ENCODE measurements around the gene OXER1. TPM values are rescaled to one million over a fixed set of nuclear protein-coding genes. Genes with fewer than 3 reads are reported as not detected.
"Not testable (repeated sequence)": the region's sequence is repeated elsewhere in the genome, so short reads cannot be mapped to it uniquely, and the experiment has no call there.

Gene OXER1
- polyA plus RNA-seq, 1 experiment: 0.27 TPM

DNA sequence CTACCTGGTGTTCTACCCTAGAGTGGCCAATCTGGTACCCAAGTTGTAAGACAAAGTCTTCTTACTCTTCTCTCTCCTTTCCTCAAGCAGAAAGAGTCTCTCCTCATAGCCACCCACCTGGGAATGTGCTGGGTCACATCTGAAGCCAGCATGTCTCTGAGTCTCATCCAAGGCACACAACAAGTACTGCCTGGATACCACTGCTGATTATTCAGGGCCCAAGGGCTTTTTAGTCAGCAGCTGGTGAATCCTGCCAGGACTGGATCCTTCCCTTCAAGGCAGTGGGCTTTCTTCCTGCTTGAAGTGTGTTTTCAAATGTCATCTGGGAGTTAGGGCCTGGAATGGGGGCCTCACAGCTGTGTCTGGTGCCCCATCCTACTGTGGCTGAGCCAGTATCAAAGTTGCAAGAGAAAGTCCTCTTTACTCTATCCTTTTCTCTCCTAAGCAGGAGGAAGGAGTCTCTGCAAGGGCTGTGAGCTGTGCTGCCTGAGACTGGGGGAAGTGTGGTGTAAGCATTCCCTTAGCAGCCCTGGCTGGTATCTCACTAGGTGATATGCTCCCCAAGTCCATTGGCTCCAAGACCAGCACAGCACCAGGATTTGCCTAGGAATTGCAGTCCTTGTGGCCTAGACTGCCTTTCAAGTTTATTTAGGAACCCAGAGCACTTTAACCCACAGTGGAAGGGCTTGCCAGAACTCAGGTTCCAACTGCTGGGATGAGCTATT is 27.2 kb downstream of the OXER1 start:
- no peak overlapping the region for H3K4me3 ChIP-seq (ENCODE audit: low read depth, low read length)
- no peaks in the 10 kb centered on the region for H3K27me3 ChIP-seq (ENCODE audit: control insufficient read depth, insufficient read depth, low read length)
- H3K27ac ChIP-seq (ENCODE audit: low read depth, low read length): no peak overlapping the region
- ChIA-PET CTCF (no interaction called here), POLR2A (no interaction called here)
- DNase-seq (ENCODE audit: low read depth, low spot score): no peak
- H3K9me3 ChIP-seq (ENCODE audit: control insufficient read depth, insufficient read depth, low read length): no peaks in the 10 kb centered on the region
- TF ChIP-seq, protein P1, sequence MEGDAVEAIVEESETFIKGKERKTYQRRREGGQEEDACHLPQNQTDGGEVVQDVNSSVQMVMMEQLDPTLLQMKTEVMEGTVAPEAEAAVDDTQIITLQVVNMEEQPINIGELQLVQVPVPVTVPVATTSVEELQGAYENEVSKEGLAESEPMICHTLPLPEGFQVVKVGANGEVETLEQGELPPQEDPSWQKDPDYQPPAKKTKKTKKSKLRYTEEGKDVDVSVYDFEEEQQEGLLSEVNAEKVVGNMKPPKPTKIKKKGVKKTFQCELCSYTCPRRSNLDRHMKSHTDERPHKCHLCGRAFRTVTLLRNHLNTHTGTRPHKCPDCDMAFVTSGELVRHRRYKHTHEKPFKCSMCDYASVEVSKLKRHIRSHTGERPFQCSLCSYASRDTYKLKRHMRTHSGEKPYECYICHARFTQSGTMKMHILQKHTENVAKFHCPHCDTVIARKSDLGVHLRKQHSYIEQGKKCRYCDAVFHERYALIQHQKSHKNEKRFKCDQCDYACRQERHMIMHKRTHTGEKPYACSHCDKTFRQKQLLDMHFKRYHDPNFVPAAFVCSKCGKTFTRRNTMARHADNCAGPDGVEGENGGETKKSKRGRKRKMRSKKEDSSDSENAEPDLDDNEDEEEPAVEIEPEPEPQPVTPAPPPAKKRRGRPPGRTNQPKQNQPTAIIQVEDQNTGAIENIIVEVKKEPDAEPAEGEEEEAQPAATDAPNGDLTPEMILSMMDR (IDR thresholded peaks at IDR 0.05; ENCODE audit: low read depth, low read length): no peak

DNA sequence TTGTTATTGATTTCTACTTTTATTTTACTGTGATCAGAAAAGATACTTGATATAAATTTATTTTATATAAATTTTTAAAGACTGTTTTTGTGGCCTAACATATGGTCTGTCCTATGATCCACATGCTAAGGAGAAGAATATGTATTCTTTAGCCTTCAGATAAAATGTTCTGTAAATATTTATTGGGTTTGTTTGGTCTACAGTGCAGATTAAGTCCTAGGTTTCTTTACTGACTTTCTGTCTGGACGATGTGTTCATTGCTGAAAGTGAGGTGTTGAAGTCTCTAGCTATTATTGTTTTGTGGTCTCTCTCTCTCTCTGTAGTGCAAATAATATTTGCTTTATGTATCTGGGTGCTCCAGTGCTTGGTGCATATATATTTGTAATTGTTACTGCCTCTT is 30.1 kb downstream of the OXER1 start:
- ChIA-PET CTCF (interaction anchor here (0.7 kb wide), 2 partner anchors 34 to 67 kb away, joined by 4 to 5 read pairs; no protein-coding TSS in a partner anchor), POLR2A (no interaction called here)
- Histone ChIP-seq H3K27ac (ENCODE audit: low read depth, low read length) (no peak overlapping the region), H3K27me3 (ENCODE audit: control insufficient read depth, insufficient read depth, low read length) (no peaks in the 10 kb centered on the region), H3K4me3 (ENCODE audit: low read depth, low read length) (no peak overlapping the region), H3K9me3 (ENCODE audit: control insufficient read depth, insufficient read depth, low read length) (no peaks in the 10 kb centered on the region)
- TF ChIP-seq, protein P1 (IDR thresholded peaks at IDR 0.05; ENCODE audit: low read depth, low read length): no peak
- DNase-seq (ENCODE audit: low read depth, low spot score): no peak

DNA sequence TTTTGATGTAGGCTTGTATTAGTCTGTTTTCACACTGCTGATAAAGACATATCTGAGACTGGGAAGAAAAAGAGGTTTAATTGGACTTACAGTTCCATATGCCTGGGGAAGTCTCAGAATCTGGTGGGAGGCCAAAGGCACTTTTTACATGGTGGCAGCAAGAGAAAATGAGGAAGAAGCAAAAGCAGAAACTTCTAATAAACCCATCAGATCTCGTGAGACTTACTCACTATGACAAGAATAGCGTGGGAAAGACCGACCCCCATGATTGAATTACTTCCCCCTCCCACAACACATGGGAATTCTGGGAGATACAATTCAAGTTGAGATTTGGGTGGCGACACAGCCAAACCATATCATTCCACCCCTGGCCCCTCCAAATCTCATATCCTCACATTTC is 32.6 kb downstream of the OXER1 start:
- H3K27ac ChIP-seq (ENCODE audit: low read depth, low read length); CTCF ChIA-PET; POLR2A ChIA-PET; H3K9me3 ChIP-seq (ENCODE audit: control insufficient read depth, insufficient read depth, low read length); H3K27me3 ChIP-seq (ENCODE audit: control insufficient read depth, insufficient read depth, low read length); H3K4me3 ChIP-seq (ENCODE audit: low read depth, low read length); DNase-seq (ENCODE audit: low read depth, low spot score): not testable (repeated sequence)

DNA sequence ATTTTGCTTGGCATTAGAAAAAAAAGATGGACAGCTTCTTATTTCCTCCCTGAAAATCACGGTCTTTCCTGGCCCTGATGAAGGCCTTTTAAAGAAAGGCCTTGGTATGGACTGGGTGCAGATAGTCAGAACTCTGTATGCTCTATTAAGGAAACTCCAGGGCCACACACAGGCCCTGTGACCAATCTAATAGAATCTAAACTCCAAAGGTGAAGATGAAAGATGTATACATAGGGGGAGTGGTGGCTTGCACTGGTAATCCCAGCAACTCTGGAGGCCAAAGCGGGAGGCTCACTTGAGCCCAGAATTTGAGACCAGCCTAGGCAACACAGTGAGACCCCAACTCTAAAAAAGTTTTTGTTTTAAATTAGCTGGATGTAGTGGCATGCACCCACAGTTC is 37.3 kb downstream of the OXER1 start:
- Histone ChIP-seq H3K9me3 (ENCODE audit: control insufficient read depth, insufficient read depth, low read length) (no peaks in the 10 kb centered on the region), H3K27me3 (ENCODE audit: control insufficient read depth, insufficient read depth, low read length) (no peaks in the 10 kb centered on the region), H3K4me3 (ENCODE audit: low read depth, low read length) (no peak overlapping the region), H3K27ac (ENCODE audit: low read depth, low read length) (no peak overlapping the region)
- TF ChIP-seq, protein P1 (IDR thresholded peaks at IDR 0.05; ENCODE audit: low read depth, low read length): no peak
- no peak for DNase-seq (ENCODE audit: low read depth, low spot score)
- POLR2A ChIA-PET: no interaction called here
- CTCF ChIA-PET: no interaction called here

DNA sequence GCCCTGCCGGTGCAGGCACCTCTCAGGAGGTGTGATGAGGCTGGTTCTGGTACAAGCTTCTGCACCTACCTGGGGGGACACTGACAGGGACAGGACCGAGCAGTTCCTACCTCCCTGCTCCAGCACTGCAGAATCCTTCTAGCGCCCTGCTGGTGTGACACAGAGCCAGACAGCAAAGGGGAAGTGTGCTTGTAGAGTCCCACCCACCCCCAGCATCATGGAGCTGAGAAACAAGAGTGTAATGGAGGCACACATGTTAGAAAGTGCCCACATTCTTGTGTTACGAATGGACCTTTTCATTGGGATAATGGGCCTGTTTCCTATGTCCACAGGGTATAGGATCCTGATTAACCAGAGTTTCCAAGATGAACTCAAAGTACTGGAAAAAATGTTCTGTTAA is 38.3 kb downstream of the OXER1 start:
- DNase-seq (ENCODE audit: low read depth, low spot score): no peak
- ChIA-PET POLR2A (no interaction called here), CTCF (interaction anchor here (0.5 kb wide), 1 partner anchor 62 kb away, joined by 10 read pairs; no protein-coding TSS in a partner anchor)
- Histone ChIP-seq H3K4me3 (ENCODE audit: low read depth, low read length) (no peak overlapping the region), H3K27me3 (ENCODE audit: control insufficient read depth, insufficient read depth, low read length) (no peaks in the 10 kb centered on the region), H3K9me3 (ENCODE audit: control insufficient read depth, insufficient read depth, low read length) (no peaks in the 10 kb centered on the region), H3K27ac (ENCODE audit: low read depth, low read length) (no peak overlapping the region)
- TF ChIP-seq, protein P1 (IDR thresholded peaks at IDR 0.05; ENCODE audit: low read depth, low read length): no peak

All from AG04450 (cell line).